IPS-20b (cell line): ENCODE results near the gene SUSD4.
"Not testable (repeated sequence)": the region's sequence is repeated elsewhere in the genome, so short reads cannot be mapped to it uniquely, and the experiment has no call there.

Experiments
- H3K27ac ChIP-seq: one replicate; pipeline ENCODE4 v1.5.1; 2013; ENCODE audit warnings: low read length
- H3K27me3 ChIP-seq: 2 replicates; pipeline ENCODE4 v1.6.1; 2013; ENCODE audit warnings: mild to moderate bottlenecking, low read length, inconsistent platforms; ENCODE audit not compliant: insufficient read depth
- H3K36me3 ChIP-seq: 2 replicates; pipeline ENCODE4 v1.6.1; 2013; ENCODE audit warnings: low read depth, mild to moderate bottlenecking, inconsistent platforms, low read length, moderate library complexity; ENCODE audit not compliant: insufficient read depth
- H3K4me1 ChIP-seq: 2 replicates; pipeline ENCODE4 v1.6.1; 2013; ENCODE audit warnings: mild to moderate bottlenecking, control low read depth, inconsistent platforms, low read length, moderate library complexity; ENCODE audit not compliant: insufficient read depth
- H3K4me3 ChIP-seq: 2 replicates; pipeline ENCODE4 v1.5.1; 2013; ENCODE audit warnings: mild to moderate bottlenecking, low read length, inconsistent platforms
- H3K9ac ChIP-seq: 2 replicates; pipeline ENCODE4 v1.6.1; 2013; ENCODE audit warnings: low read depth, mild to moderate bottlenecking, inconsistent platforms, low read length, moderate library complexity
- H3K9me3 ChIP-seq: 2 replicates; pipeline ENCODE4 v1.6.1; 2013; ENCODE audit warnings: mild to moderate bottlenecking, low read depth, low read length, inconsistent platforms; ENCODE audit not compliant: insufficient read depth

Gene SUSD4

DNA sequence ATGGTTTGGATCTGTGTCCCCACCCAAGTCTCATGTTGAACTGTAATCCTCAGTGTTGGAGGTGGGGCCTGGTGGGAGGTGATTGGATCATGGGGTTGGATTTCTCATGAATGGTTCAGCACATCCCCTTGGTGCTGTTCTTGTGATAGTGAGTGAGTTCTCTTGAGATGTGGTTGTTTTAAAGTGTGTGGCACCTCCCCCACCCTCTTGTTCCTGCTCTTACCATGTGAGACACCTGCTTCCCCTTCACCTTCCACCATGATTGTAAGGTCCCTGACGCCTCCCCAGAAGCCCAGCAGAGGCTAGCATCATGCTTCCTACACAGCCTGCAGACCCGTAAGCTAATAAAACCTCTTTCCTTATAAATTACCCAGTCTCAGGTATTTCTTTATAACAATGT, 55.8 kb downstream of the SUSD4 start:
- Histone ChIP-seq H3K27ac (no peak overlapping the region), H3K27me3 (no peaks in the 10 kb centered on the region), H3K4me1 (no peaks in the 10 kb centered on the region), H3K36me3 (no peaks in the 10 kb centered on the region), H3K9ac (no peak overlapping the region), H3K9me3 (0 out of 2 replicates have a peak, but pooled peaks cover 3% of the 10 kb centered on the region), H3K4me3 (no peak overlapping the region)

- no peak overlapping the region for H3K9ac ChIP-seq
- H3K27me3 ChIP-seq = no peaks in the 10 kb centered on the region
- no peaks in the 10 kb centered on the region for H3K4me1 ChIP-seq
- no peak overlapping the region for H3K4me3 ChIP-seq
- 0 out of 2 replicates have a peak, but pooled peaks cover 7% of the 10 kb centered on the region for H3K9me3 ChIP-seq
- H3K36me3 ChIP-seq = no peaks in the 10 kb centered on the region
- H3K27ac ChIP-seq = no peak overlapping the region
Observed at GRCh38 chr1:223307544-223307943, 56.4 kb downstream of the SUSD4 start.

DNA sequence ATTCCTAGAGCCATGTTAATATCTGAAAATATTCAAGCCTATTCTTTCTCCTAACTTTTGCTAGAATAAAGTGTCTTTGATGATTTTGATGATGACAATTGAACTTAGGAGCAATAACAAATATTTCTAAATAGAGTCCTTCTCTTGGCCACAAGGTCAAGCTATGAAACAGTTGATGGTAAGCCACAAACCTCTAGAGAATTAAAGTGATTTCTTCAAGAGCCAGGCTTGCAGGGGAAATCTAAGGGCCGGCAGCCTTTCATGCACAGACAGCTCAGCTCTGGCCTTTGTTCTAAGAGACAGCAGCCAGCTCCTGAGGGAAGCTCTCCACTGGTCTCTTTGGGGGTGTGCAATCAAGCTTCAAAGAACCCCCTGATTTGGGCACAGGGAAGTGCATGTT, 59.0 kb downstream of the SUSD4 start:
- H3K4me3 ChIP-seq = no peak overlapping the region
- H3K27me3 ChIP-seq = no peaks in the 10 kb centered on the region
- no peaks in the 10 kb centered on the region for H3K36me3 ChIP-seq
- no peaks in the 10 kb centered on the region for H3K4me1 ChIP-seq
- H3K9me3 ChIP-seq = 0 out of 2 replicates have a peak, but pooled peaks cover 7% of the 10 kb centered on the region
- no peak overlapping the region for H3K9ac ChIP-seq
- H3K27ac ChIP-seq = no peak overlapping the region

DNA sequence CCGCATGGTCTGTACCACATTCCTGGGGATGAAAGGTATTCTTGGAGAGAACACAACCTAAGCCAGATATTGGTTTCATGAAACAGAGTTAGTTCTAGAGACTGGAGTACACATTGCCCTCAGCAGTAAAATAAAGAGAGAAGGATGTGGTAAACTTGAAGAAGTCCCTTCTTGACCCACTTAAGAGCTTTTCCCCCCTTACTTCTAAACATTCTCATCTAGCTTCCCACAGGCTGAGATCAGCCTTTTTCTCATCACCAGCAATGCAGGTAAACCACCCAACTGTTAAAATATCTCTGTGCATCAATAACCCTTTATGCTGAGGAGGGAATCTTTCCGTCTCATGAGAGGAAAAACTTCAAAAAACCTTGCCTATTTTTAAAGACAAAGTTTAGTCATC, 62.6 kb downstream of the SUSD4 start:
- H3K4me3 ChIP-seq = no peak overlapping the region
- no peak overlapping the region for H3K27ac ChIP-seq
- no peak overlapping the region for H3K9ac ChIP-seq

DNA sequence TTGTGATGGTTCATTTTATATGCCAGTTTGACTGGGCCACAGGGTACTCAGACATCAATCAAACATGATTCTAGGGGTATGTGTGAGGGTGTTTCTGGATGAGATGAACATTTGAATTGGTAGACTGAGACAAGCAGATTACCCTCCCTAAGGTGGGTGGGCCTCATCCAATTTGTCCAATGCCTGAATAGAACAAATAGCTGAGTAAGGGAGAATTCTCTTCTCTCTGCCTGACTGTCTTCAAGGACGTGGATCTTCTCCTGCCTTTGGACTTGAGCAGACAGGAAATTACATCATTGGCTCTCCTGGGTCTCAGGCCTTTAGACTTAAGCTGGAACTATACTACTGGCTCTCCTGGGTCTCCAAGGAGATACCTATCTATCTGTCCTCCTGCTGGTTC, 64.4 kb downstream of the SUSD4 start:
- H3K4me1 ChIP-seq = no peaks in the 10 kb centered on the region
- no peaks in the 10 kb centered on the region for H3K36me3 ChIP-seq
- H3K27me3 ChIP-seq = no peaks in the 10 kb centered on the region
- H3K9me3 ChIP-seq = 0 out of 2 replicates have a peak, but pooled peaks cover 7% of the 10 kb centered on the region
- no peak overlapping the region for H3K9ac ChIP-seq
- H3K27ac ChIP-seq = no peak overlapping the region
- H3K4me3 ChIP-seq = no peak overlapping the region

More for the DNA sequence above, 62.6 kb downstream of the SUSD4 start:
- Histone ChIP-seq H3K27me3 (no peaks in the 10 kb centered on the region), H3K9me3 (0 out of 2 replicates have a peak, but pooled peaks cover 7% of the 10 kb centered on the region), H3K4me1 (no peaks in the 10 kb centered on the region), H3K36me3 (no peaks in the 10 kb centered on the region)

- Histone ChIP-seq H3K9me3 (0 out of 2 replicates have a peak, but pooled peaks cover 7% of the 10 kb centered on the region), H3K9ac (no peak overlapping the region), H3K36me3 (no peaks in the 10 kb centered on the region), H3K4me1 (no peaks in the 10 kb centered on the region), H3K27ac (no peak overlapping the region), H3K27me3 (no peaks in the 10 kb centered on the region), H3K4me3 (no peak overlapping the region)
Observed at GRCh38 chr1:223298701-223299100, 65.3 kb downstream of the SUSD4 start.

GRCh38 chr1:223297800-223298199, 66.2 kb downstream of the SUSD4 start:
- H3K4me3 ChIP-seq = no peak overlapping the region
- no peaks in the 10 kb centered on the region for H3K27me3 ChIP-seq
- H3K36me3 ChIP-seq = no peaks in the 10 kb centered on the region
- no peak overlapping the region for H3K27ac ChIP-seq
- H3K9ac ChIP-seq = no peak overlapping the region
- H3K4me1 ChIP-seq = no peaks in the 10 kb centered on the region
- 0 out of 2 replicates have a peak, but pooled peaks cover under 1% of the 10 kb centered on the region for H3K9me3 ChIP-seq

GRCh38 chr1:223291796-223292195, 72.2 kb downstream of the SUSD4 start:
- no peaks in the 10 kb centered on the region for H3K27me3 ChIP-seq
- H3K4me1 ChIP-seq = no peaks in the 10 kb centered on the region
- H3K9ac ChIP-seq = no peak overlapping the region
- H3K4me3 ChIP-seq = no peak overlapping the region
- no peaks in the 10 kb centered on the region for H3K36me3 ChIP-seq
- H3K27ac ChIP-seq = no peak overlapping the region
- no peaks in the 10 kb centered on the region for H3K9me3 ChIP-seq

GRCh38 chr1:223290397-223290796, 73.6 kb downstream of the SUSD4 start:
- no peak overlapping the region for H3K4me3 ChIP-seq
- no peaks in the 10 kb centered on the region for H3K9me3 ChIP-seq
- H3K27me3 ChIP-seq = no peaks in the 10 kb centered on the region
- H3K9ac ChIP-seq = no peak overlapping the region
- no peaks in the 10 kb centered on the region for H3K36me3 ChIP-seq
- no peaks in the 10 kb centered on the region for H3K4me1 ChIP-seq
- no peak overlapping the region for H3K27ac ChIP-seq

DNA sequence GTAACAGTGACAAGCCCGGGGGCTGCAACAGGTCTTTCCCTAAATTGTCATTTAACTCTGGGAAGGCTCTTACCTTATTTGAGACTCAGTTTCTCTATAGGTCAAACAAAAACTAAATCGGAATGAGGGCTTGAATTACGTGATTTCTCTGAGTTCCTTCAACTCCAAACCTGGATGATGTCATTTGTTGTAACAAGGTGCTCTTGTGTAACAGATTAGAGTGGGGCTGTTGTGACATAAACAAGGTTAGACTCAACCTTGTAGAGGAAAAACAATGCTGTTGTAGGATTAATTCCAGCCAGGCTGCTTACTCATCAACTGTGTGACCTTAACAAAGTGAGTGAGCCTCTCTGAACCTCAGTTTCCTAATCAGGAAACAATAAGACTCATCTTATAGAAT, 74.4 kb downstream of the SUSD4 start:
- Histone ChIP-seq H3K36me3 (no peaks in the 10 kb centered on the region), H3K9me3 (no peaks in the 10 kb centered on the region), H3K27ac (no peak overlapping the region), H3K4me1 (no peaks in the 10 kb centered on the region), H3K4me3 (no peak overlapping the region), H3K9ac (no peak overlapping the region), H3K27me3 (no peaks in the 10 kb centered on the region)

DNA sequence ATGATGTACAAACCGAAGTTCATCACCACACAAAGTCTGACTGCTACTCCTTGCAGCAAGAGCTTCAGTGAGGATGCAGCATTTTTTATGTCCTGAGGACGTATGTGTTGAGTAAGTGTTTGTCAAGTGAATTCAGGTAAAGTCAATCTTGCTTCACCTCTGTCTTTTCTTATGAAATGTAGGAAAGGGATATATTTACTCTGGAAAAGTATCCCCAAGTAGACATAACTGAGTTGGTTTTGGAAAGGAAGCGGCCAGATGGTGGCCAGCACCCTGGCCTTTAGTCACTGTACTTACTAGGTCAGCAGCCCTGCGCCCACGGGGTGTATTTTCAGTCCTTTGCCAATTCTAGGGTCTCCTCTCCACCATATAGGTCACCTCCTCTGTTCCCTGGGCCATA, 75.2 kb downstream of the SUSD4 start:
- H3K4me3 ChIP-seq = no peak overlapping the region
- H3K27me3 ChIP-seq = no peaks in the 10 kb centered on the region
- H3K9me3 ChIP-seq = no peaks in the 10 kb centered on the region
- H3K9ac ChIP-seq = no peak overlapping the region
- H3K4me1 ChIP-seq = no peaks in the 10 kb centered on the region
- no peak overlapping the region for H3K27ac ChIP-seq
- no peaks in the 10 kb centered on the region for H3K36me3 ChIP-seq

- H3K9ac ChIP-seq = no peak overlapping the region
- no peak overlapping the region for H3K4me3 ChIP-seq
- no peaks in the 10 kb centered on the region for H3K27me3 ChIP-seq
- no peaks in the 10 kb centered on the region for H3K9me3 ChIP-seq
- no peaks in the 10 kb centered on the region for H3K4me1 ChIP-seq
- no peaks in the 10 kb centered on the region for H3K36me3 ChIP-seq
- no peak overlapping the region for H3K27ac ChIP-seq
Observed at GRCh38 chr1:223285452-223285851, 78.5 kb downstream of the SUSD4 start.

GRCh38 chr1:223283697-223284096, 80.3 kb downstream of the SUSD4 start:
- not testable (repeated sequence) for H3K27me3 ChIP-seq, H3K9ac ChIP-seq, H3K36me3 ChIP-seq, H3K9me3 ChIP-seq, H3K4me3 ChIP-seq, H3K27ac ChIP-seq, H3K4me1 ChIP-seq
